Endothelial cell of umbilical vein (primary cell): ENCODE measurements around the gene CCNT1.

Source experiments
- EZH2 ChIP-seq: IDR thresholded peaks from 2 replicates; pipeline ENCODE4 v1.6.1; 2012; ENCODE audit warnings: borderline replicate concordance, low read depth, mild to moderate bottlenecking, moderate library complexity, low read length, inconsistent platforms; ENCODE audit not compliant: severe bottlenecking
- GATA2 ChIP-seq: IDR thresholded peaks from 2 replicates; pipeline ENCODE4 v1.7.0; 2011; ENCODE audit warnings: low read depth, mild to moderate bottlenecking, moderate library complexity, mixed read lengths, low read length; ENCODE audit not compliant: insufficient read length, insufficient read depth
- JUN ChIP-seq: IDR thresholded peaks from 2 replicates; pipeline ENCODE4 v1.6.1; 2011; ENCODE audit warnings: borderline replicate concordance, low read depth; ENCODE audit not compliant: insufficient read length, insufficient read depth
- MYC ChIP-seq: IDR thresholded peaks from one replicate; pipeline ENCODE4 v1.6.1; 2011; ENCODE audit warnings: mild to moderate bottlenecking, low read depth, low read length
- POLR2A ChIP-seq: IDR thresholded peaks from 2 replicates; pipeline ENCODE4 v1.6.1; 2012; ENCODE audit warnings: low read depth, mild to moderate bottlenecking, control low read depth, low read length
- POLR2AphosphoS5 ChIP-seq: IDR thresholded peaks from 2 replicates; pipeline ENCODE4 v1.6.1; 2012; ENCODE audit warnings: low read depth, mild to moderate bottlenecking, control low read depth, low read length, moderate library complexity; ENCODE audit not compliant: insufficient read depth
- TF ChIP-seq, protein P1 (sequence below), 2 donors: IDR thresholded peaks; 1 replicate in 1 of 2; 2 replicates in 1 of 2; pipeline ENCODE4 v1.5.1; 2011; ENCODE audit warnings: low read length in 2 of 2, mild to moderate bottlenecking in 2 of 2, moderate library complexity in 2 of 2, control low read depth in 1 of 2, inconsistent platforms in 1 of 2, low read depth in 1 of 2; ENCODE audit not compliant: insufficient read depth in 1 of 2; ENCODE audit errors: extremely low read depth in 1 of 2
- TF ChIP-seq, protein P2 (sequence below): IDR thresholded peaks from 2 replicates; pipeline ENCODE4 v1.6.1; 2011; ENCODE audit not compliant: insufficient read depth, insufficient read length

DNA sequence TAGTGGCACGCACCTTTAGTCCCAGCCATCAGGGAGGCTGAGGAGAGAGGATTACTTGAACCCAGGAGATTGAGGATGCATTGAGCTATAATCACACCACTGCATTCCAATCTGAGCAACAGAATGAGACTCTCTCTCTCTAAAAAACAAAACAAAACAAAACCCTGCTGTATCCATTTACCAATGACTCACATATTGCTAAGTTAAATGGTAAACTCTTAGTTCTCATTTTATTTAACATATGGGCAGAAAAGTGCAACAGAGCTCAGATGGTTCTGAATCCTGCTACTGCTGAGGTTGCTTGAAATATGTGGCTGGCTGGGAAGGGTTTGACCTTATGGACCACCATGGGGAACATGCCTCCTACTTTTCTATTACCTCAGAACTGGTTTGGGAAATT, 33.7 kb upstream of the CCNT1 start:
- TF ChIP-seq, protein P1, sequence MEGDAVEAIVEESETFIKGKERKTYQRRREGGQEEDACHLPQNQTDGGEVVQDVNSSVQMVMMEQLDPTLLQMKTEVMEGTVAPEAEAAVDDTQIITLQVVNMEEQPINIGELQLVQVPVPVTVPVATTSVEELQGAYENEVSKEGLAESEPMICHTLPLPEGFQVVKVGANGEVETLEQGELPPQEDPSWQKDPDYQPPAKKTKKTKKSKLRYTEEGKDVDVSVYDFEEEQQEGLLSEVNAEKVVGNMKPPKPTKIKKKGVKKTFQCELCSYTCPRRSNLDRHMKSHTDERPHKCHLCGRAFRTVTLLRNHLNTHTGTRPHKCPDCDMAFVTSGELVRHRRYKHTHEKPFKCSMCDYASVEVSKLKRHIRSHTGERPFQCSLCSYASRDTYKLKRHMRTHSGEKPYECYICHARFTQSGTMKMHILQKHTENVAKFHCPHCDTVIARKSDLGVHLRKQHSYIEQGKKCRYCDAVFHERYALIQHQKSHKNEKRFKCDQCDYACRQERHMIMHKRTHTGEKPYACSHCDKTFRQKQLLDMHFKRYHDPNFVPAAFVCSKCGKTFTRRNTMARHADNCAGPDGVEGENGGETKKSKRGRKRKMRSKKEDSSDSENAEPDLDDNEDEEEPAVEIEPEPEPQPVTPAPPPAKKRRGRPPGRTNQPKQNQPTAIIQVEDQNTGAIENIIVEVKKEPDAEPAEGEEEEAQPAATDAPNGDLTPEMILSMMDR (IDR thresholded peaks at IDR 0.05; ENCODE audit: extremely low read depth in 1 of 2, insufficient read depth in 1 of 2, low read depth in 1 of 2, low read length in 2 of 2) = no peak
- TF ChIP-seq, protein P2, sequence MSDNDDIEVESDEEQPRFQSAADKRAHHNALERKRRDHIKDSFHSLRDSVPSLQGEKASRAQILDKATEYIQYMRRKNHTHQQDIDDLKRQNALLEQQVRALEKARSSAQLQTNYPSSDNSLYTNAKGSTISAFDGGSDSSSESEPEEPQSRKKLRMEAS = no peak
- no peak for TF ChIP-seq POLR2AphosphoS5
- no peak for TF ChIP-seq EZH2
- TF ChIP-seq POLR2A = no peak
- no peak for TF ChIP-seq MYC
- TF ChIP-seq GATA2 = no peak
- TF ChIP-seq JUN = no peak
